SK-N-SH (cell line): ENCODE data around the gene SLC39A7.

Source experiments
- JUND ChIP-seq: IDR thresholded peaks from 2 replicates; pipeline ENCODE4 v1.4.0; 2012
- RAD21 ChIP-seq: IDR thresholded peaks from 2 replicates; pipeline ENCODE4 v1.6.1; 2012; ENCODE audit warnings: mild to moderate bottlenecking, low read length
- RXRA ChIP-seq: IDR thresholded peaks from 2 replicates; pipeline ENCODE4 v1.4.0; 2012; ENCODE audit warnings: low read depth, mild to moderate bottlenecking, borderline replicate concordance
- TF ChIP-seq, protein P1 (sequence below): IDR thresholded peaks from 2 replicates; pipeline ENCODE4 v1.4.0; 2012; ENCODE audit warnings: low read depth

DNA sequence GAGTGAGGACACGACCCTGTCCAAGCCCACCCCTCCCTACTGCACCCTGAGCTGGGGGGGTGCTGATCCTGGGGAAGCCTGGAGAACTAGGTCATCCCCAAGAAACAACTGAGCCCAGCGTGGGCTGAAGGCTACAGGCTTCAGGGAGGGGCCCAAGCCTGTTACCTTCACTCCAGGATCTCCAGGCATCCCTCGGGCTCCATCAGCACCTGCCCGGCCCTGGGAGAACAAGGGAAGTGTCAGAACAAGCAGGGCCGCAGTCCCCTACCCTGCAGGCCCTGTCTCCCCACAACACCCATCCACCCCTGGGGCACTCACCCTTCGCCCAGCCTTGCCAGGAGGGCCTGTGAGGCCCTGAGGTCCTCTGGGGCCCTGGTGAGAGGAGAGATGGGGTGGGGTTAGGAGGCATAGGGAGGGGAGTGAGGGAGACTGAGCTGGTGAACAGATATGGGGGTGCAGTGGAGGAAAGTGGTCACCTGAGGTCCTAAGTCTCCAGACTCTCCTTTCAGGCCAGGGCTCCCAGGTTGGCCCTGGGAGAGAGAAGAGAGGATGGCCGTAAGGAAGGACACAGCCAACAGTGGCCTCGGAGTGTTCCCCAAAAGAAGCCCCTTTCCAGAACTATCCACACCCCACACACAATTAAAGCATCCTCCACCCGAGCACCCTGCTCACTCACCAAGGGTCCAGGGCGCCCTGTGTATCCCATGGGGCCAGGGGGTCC is 21.8 kb upstream of the SLC39A7 start:
- TF ChIP-seq JUND: no peak
- no peak for TF ChIP-seq RXRA
- TF ChIP-seq, protein P1, sequence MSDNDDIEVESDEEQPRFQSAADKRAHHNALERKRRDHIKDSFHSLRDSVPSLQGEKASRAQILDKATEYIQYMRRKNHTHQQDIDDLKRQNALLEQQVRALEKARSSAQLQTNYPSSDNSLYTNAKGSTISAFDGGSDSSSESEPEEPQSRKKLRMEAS: no peak
- TF ChIP-seq RAD21: no peak
